Umbilical cord (tissue), 2 donors: Measurements from ENCODE around the gene PLA2G4F. TPM values are rescaled to one million over a fixed set of nuclear protein-coding genes. Genes with fewer than 3 reads are reported as not detected.

ENCODE experiments used
- DNase-seq: peaks from one replicate; pipeline ENCODE4 v3.0.0-alpha.2; 2015; ENCODE audit warnings: low spot score
- total RNA-seq: library from RNA; depleted of rRNA; stranded (reverse); fragments of >200 nt; gene quantifications from one replicate; pipeline ENCODE4 v1.2.3, GENCODE V29; 2014; ENCODE audit warnings: low replicate concordance; ENCODE audit not compliant: insufficient read depth

PLA2G4F gene
- total RNA-seq, 1 donor from 2014 or later = 3.1 TPM

- no peak for DNase-seq
These were observed 7.6 kb upstream of the PLA2G4F start for GRCh38 chr15:42163947-42164550.

GRCh38 chr15:42163291-42163690 lies 6.9 kb upstream of the PLA2G4F start:
- DNase-seq = no peak

DNA sequence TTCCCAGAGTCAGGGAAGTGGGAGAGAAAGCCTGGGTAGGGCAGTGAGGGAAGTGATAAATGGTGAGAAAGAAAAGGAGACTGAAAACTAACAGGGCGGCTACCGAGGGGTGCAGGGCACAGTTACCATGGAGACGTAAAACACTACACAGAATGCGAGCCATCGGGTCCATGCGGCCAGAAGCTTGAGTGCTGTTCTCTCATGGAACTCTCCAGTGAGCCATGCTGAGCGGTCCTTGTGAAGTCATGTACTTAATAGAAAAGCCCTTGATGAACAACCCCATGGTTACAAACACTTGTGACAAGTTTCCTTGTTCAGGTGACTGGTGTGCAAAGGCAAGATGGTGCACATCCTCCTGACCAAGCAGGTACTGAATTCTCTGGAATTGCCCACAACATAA lies 3.7 kb upstream of the PLA2G4F start:
- DNase-seq = no peak

DNA sequence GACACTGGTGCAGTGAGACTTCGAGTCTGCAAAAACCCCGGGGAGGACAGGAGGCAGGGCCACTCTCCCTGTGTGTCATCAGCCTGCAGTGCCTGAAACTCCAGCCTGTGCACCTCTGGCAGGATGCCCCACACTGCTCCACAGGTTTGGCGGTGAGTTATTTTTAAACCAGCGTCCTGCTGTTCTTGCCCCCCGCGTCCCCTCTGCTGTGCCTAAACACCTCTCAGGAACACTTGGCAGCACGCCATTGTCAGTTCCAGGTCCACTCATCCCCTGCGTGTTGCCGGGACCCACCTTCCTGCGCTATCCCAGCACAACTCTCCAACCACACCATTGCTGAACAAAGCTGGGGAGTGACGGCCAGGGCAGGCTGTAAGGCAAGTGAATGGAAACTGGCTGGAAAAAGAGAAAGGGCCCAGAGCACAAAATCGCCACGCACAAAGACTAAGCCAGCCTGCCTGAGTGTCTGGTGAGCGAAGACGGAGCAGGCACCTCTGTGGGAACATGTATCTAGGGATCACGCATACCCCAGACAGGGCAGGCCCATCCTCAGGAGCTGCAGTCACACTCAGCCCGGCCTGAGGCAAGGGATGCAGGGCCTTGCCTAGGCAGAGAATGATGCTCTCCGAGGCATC lies 3.1 kb upstream of the PLA2G4F start:
- no peak for DNase-seq

- no peak for DNase-seq
These were observed 2.5 kb upstream of the PLA2G4F start for GRCh38 chr15:42158941-42159340.

- DNase-seq = no peak
These were observed 1.7 kb upstream of the PLA2G4F start for GRCh38 chr15:42157981-42158765.

DNA sequence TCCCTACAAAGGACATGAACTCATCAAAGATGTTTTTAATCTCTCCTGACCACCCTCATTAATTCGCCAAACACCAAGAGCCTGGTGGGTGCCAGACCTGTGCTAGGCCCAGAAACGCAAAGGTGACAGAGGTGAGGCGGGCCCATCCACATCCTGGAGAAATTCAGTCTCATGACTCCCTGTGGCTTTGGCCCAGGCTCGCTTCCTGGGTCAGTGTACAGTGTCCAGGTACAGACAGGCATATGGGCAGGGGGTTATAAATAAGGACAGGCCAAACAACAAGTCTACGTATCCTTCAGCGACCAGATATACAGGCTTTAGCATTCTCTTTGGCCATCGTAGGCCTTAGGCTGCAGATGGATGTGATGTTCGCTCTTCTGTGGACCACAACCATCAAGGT lies 945 bp upstream of the PLA2G4F start:
- DNase-seq = no peak

DNA sequence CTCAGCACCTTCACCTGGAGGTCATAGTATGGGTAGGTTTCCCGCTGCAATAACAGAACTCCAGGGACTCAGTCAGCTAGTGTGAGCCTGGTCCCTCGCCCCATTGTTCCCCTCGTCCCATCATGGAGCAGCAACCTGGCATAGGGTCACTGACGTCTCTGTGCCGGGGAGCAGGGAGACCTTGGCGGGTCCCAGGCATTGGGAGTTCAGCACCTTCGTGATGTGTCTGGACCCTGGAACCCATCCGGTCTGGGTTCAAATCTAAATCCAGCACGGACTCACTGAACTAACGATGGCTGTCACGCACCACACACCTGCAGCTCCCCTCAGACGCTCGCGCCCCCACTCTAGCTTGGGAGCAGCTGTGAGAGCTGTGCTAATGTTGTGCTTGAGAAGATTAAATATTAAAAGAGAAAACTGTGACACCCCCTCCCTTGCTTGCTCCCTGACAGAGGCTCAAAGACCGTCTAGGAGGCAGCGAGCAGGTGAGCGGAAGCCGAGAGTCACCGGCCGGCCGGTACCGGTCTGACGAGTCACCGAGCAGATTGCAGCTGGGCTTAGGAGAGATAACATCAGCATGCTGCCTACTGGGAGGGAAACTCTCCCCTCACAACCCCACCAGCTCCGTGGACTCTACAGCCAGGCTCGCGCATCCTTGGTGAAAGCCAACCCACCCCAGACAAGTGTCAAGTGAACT lies 742 bp downstream of the PLA2G4F start:
- peak; percentile 32 for DNase-seq

- DNase-seq = no peak
These were observed 1.5 kb downstream of the PLA2G4F start for GRCh38 chr15:42154956-42155355.

DNA sequence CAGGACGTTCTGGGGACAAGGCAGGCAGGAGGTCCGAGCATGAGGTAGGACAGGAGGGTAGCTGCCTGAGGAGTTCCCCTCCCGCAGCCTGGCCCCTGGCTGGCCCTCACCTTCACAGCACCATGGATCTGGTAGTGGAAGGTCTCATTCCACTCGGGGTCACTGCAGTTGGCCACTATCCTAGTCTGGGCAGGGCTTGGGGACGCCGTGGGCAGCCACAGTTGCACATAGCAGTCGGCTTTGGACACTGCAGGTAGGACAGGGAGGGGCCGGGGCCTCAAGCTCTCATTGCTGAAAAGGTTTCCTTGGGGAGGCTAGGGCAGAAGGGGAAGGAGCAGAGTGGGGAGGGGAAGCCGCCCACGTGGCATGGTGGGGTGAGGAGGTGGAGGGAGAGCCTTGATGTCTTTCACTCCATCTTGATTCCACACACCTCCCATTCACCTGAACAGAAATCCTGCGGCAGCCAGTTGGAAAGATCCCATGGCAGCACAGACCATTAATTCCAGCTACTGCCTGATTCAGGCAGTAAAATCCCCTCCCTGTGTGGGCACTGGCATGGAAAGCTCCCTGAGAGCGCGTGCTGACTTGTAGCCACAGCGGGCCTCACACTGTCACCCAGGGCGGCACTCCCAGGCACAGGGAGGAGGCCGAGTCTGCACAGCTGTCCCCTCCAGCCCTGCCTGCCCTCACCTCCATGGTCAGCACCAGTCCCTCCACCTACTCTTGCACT lies 2.1 kb downstream of the PLA2G4F start:
- no peak for DNase-seq

- DNase-seq = no peak
These were observed 2.6 kb downstream of the PLA2G4F start for GRCh38 chr15:42153874-42154211.

- no peak for DNase-seq
These were observed 3.3 kb downstream of the PLA2G4F start for GRCh38 chr15:42152921-42153698.

DNA sequence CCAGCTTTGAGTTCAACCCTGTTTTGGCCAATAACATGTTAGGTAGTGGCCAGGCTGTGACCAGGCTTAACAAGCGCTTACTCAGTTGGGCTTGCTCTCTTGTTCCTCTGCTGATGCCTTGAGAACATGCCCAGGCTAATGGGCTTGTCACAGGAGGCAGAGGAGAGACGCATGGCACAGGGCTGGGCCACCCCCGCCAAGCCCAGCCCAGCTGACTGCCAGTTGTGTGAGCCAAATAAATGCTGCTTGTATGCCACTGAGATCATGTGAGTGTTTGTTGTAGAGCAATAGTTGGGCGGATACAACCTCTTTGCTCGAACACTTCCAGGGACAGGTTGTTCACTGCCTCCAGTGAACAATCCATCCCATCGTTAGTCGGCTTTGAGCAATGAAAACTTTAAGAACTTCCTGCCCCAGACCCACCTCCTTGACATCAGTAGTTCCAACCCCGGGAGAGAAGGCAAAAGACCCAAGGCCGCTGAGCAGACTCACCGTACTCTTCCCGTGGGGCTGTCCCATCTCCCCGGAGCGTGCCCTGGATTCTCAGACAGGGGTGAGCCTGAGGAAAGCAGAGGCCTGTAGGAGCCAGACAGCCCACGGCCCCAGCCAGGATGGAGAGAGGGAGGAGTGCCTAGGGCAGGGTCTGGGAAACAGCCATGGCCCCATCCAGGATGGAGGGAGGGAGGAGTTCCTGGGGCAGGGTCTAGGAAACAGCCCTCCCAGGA lies 4.1 kb downstream of the PLA2G4F start:
- no peak for DNase-seq

GRCh38 chr15:42151736-42152135 lies 4.7 kb downstream of the PLA2G4F start:
- DNase-seq = no peak

GRCh38 chr15:42151141-42151561 lies 5.3 kb downstream of the PLA2G4F start:
- DNase-seq = no peak

- DNase-seq = no peak
These were observed 6.0 kb downstream of the PLA2G4F start for GRCh38 chr15:42150219-42150970.

GRCh38 chr15:42149493-42150218 lies 6.8 kb downstream of the PLA2G4F start:
- DNase-seq = no peak

GRCh38 chr15:42148808-42149492 lies 7.5 kb downstream of the PLA2G4F start:
- no peak for DNase-seq
